Skeletal muscle tissue (tissue), 4 donors: ENCODE measurements around the gene GTF2H1. TPM values are rescaled to one million over a fixed set of nuclear protein-coding genes. Genes with fewer than 3 reads are reported as not detected.

Source experiments
- H3K27ac ChIP-seq: one replicate; pipeline ENCODE4 v1.7.0; 2013; ENCODE audit warnings: mild to moderate bottlenecking, low read depth, low read length, inconsistent platforms
- H3K27me3 ChIP-seq, 3 donors: one replicate each; pipeline ENCODE4 v1.7.0; 2013; ENCODE audit warnings: low read length in 3 of 3; ENCODE audit not compliant: control insufficient read depth in 3 of 3, insufficient read depth in 3 of 3
- H3K36me3 ChIP-seq, 3 donors: one replicate each; pipeline ENCODE4 v1.7.0; 2013; ENCODE audit warnings: low read length in 3 of 3; ENCODE audit not compliant: control insufficient read depth in 3 of 3, insufficient read depth in 3 of 3
- H3K4me1 ChIP-seq, 3 donors: one replicate each; pipeline ENCODE4 v1.7.0; 2013; ENCODE audit warnings: low read length in 3 of 3, mild to moderate bottlenecking in 3 of 3; ENCODE audit not compliant: control insufficient read depth in 3 of 3, insufficient read depth in 3 of 3
- H3K4me3 ChIP-seq, 3 donors: one replicate each; pipeline ENCODE4 v1.7.0; 2013; ENCODE audit warnings: low read length in 3 of 3
- H3K9ac ChIP-seq, 3 donors: one replicate each; pipeline ENCODE4 v1.7.0; 2013; ENCODE audit warnings: low read length in 3 of 3, mild to moderate bottlenecking in 3 of 3, moderate library complexity in 2 of 3, low read depth in 1 of 3
- H3K9me3 ChIP-seq, 3 donors: one replicate each; pipeline ENCODE4 v1.7.0; 2013; ENCODE audit warnings: low read length in 3 of 3; ENCODE audit not compliant: control insufficient read depth in 3 of 3
- total RNA-seq: library from RNA; depleted of rRNA; stranded (reverse); fragments of >200 nt; gene quantifications from one replicate; pipeline ENCODE4 v1.2.3, GENCODE V29; 2014
- donor health status: Osteomylitis.

The GTF2H1 gene
- total RNA-seq = 45.9 TPM

- Histone ChIP-seq H3K4me3 (peak within 1 kb of the TSS; percentile 91 to 95 (median 91)), H3K36me3 (peaks cover 3 to 14% (median 9%) of the 10 kb centered on the region in 3 donors), H3K27me3 (no peaks in the 10 kb centered on the region), H3K4me1 (peaks cover 27 to 35% (median 30%) of the 10 kb centered on the region in 3 donors), H3K27ac (peak within 1 kb of the TSS; percentile 99), H3K9me3 (no peaks in the 10 kb centered on the region), H3K9ac (peak within 1 kb of the TSS; percentile 84 to 95 (median 95))
These were observed at the start of gene GTF2H1, which contains the start of gene HPS5 for GRCh38 chr11:18321969-18322711. TSS of gene GTF2H1 (plus strand) at chr11:18322567. CDS start at chr11:18333075, 10,508 bp downstream. TSS of gene HPS5 (minus strand) at chr11:18322140. CDS start at chr11:18317858, 4,282 bp downstream.

- Histone ChIP-seq H3K27ac (peak overlapping the region; percentile 36), H3K27me3 (no peaks in the 10 kb centered on the region), H3K4me3 (no peak overlapping the region), H3K9ac (no peak overlapping the region), H3K9me3 (no peaks in the 10 kb centered on the region), H3K4me1 (no peaks in the 10 kb centered on the region), H3K36me3 (peaks cover 10 to 21% (median 21%) of the 10 kb centered on the region in 3 donors)
These were observed 44.6 kb upstream of the GTF2H1 start for GRCh38 chr11:18277565-18278271.

- no peak overlapping the region for H3K27ac ChIP-seq
These were observed 41.8 kb upstream of the GTF2H1 start for GRCh38 chr11:18280438-18281045.

GRCh38 chr11:18282626-18283025, 39.7 kb upstream of the GTF2H1 start:
- no peak overlapping the region for H3K27ac ChIP-seq
- no peak overlapping the region for H3K4me3 ChIP-seq
- H3K27me3 ChIP-seq = no peaks in the 10 kb centered on the region
- H3K36me3 ChIP-seq = peaks cover 24 to 54% (median 51%) of the 10 kb centered on the region in 3 donors
- H3K9me3 ChIP-seq = no peaks in the 10 kb centered on the region
- H3K9ac ChIP-seq = no peak overlapping the region
- no peaks in the 10 kb centered on the region for H3K4me1 ChIP-seq

More at GRCh38 chr11:18280438-18281045, 41.8 kb upstream of the GTF2H1 start:
- no peak overlapping the region for H3K9ac ChIP-seq
- no peak overlapping the region for H3K4me3 ChIP-seq
- H3K27me3 ChIP-seq = no peaks in the 10 kb centered on the region
- H3K9me3 ChIP-seq = no peaks in the 10 kb centered on the region
- no peaks in the 10 kb centered on the region for H3K4me1 ChIP-seq
- peaks cover 13 to 36% (median 34%) of the 10 kb centered on the region in 3 donors for H3K36me3 ChIP-seq

- Histone ChIP-seq H3K27ac (no peak overlapping the region), H3K9me3 (no peaks in the 10 kb centered on the region), H3K36me3 (peaks cover 37 to 60% (median 54%) of the 10 kb centered on the region in 3 donors), H3K4me3 (no peak overlapping the region), H3K4me1 (no peaks in the 10 kb centered on the region), H3K9ac (no peak overlapping the region), H3K27me3 (no peaks in the 10 kb centered on the region)
These were observed 36.5 kb upstream of the GTF2H1 start for GRCh38 chr11:18285841-18286240.

GRCh38 chr11:18288911-18289310, 33.5 kb upstream of the GTF2H1 start:
- Histone ChIP-seq H3K9me3 (no peaks in the 10 kb centered on the region), H3K27me3 (no peaks in the 10 kb centered on the region), H3K4me3 (no peak overlapping the region), H3K36me3 (peaks cover 33 to 67% (median 64%) of the 10 kb centered on the region in 3 donors), H3K4me1 (no peaks in the 10 kb centered on the region), H3K9ac (no peak overlapping the region), H3K27ac (no peak overlapping the region)

- H3K36me3 ChIP-seq = peaks cover 15 to 70% (median 60%) of the 10 kb centered on the region in 3 donors
- H3K9me3 ChIP-seq = no peaks in the 10 kb centered on the region
- no peaks in the 10 kb centered on the region for H3K27me3 ChIP-seq
These were observed 27.5 kb upstream of the GTF2H1 start for GRCh38 chr11:18294862-18295261.

GRCh38 chr11:18295316-18295715, 27.1 kb upstream of the GTF2H1 start:
- H3K4me1 ChIP-seq = no peaks in the 10 kb centered on the region
- no peaks in the 10 kb centered on the region for H3K27me3 ChIP-seq
- H3K9ac ChIP-seq = no peak overlapping the region
- no peak overlapping the region for H3K4me3 ChIP-seq
- no peaks in the 10 kb centered on the region for H3K9me3 ChIP-seq
- H3K36me3 ChIP-seq = peaks cover 16 to 70% (median 58%) of the 10 kb centered on the region in 3 donors
- H3K27ac ChIP-seq = no peak overlapping the region

More at GRCh38 chr11:18294862-18295261, 27.5 kb upstream of the GTF2H1 start:
- Histone ChIP-seq H3K9ac (no peak overlapping the region), H3K4me1 (no peaks in the 10 kb centered on the region), H3K4me3 (no peak overlapping the region), H3K27ac (no peak overlapping the region)

- Histone ChIP-seq H3K9ac (no peak overlapping the region), H3K27ac (no peak overlapping the region), H3K36me3 (peaks cover 3 to 40% (median 39%) of the 10 kb centered on the region in 3 donors), H3K27me3 (no peaks in the 10 kb centered on the region), H3K4me3 (no peak overlapping the region), H3K4me1 (no peaks in the 10 kb centered on the region), H3K9me3 (no peaks in the 10 kb centered on the region)
These were observed 22.6 kb upstream of the GTF2H1 start for GRCh38 chr11:18299721-18300120.
